VCaP (cell line): ENCODE results near the gene RRP7A.
"Not testable (repeated sequence)": the region's sequence is repeated elsewhere in the genome, so short reads cannot be mapped to it uniquely, and the experiment has no call there.

Source experiments
- H3K27ac ChIP-seq: fragments of 450-650 bp; 2 replicates; pipeline ENCODE4 v1.5.1; 2017
- TF ChIP-seq, protein P1 (sequence below): fragments of 450-650 bp; conservative IDR thresholded peaks from 2 replicates; pipeline ENCODE4 v1.5.1; 2017; ENCODE audit warnings: mild to moderate bottlenecking, moderate library complexity

Gene RRP7A

DNA sequence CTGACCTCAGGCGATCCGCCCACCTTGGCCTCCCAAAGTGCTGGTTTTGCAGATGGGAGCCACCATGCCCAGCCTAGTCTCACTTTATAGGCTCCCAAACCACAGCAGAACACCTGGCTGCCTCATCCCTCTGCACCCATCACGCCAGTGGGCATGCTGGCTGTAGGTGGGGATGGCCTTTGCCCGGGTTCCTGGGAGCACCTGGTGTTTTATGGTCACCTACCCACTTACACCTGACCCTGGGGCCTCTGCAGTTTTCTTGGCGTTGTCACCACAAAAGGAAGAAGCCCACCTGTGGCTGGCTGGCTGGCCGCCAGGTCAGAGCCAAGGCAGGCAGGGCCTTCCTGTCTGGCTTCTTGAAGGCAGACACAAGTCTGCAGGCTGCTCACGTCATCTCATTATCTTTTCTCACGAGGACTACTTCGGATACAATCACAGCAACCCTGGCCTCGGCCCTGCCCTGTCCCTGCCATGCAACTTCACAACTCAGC lies 8.2 kb downstream of the RRP7A start:
- TF ChIP-seq, protein P1, sequence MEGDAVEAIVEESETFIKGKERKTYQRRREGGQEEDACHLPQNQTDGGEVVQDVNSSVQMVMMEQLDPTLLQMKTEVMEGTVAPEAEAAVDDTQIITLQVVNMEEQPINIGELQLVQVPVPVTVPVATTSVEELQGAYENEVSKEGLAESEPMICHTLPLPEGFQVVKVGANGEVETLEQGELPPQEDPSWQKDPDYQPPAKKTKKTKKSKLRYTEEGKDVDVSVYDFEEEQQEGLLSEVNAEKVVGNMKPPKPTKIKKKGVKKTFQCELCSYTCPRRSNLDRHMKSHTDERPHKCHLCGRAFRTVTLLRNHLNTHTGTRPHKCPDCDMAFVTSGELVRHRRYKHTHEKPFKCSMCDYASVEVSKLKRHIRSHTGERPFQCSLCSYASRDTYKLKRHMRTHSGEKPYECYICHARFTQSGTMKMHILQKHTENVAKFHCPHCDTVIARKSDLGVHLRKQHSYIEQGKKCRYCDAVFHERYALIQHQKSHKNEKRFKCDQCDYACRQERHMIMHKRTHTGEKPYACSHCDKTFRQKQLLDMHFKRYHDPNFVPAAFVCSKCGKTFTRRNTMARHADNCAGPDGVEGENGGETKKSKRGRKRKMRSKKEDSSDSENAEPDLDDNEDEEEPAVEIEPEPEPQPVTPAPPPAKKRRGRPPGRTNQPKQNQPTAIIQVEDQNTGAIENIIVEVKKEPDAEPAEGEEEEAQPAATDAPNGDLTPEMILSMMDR: no peak
- H3K27ac ChIP-seq: no peak overlapping the region

DNA sequence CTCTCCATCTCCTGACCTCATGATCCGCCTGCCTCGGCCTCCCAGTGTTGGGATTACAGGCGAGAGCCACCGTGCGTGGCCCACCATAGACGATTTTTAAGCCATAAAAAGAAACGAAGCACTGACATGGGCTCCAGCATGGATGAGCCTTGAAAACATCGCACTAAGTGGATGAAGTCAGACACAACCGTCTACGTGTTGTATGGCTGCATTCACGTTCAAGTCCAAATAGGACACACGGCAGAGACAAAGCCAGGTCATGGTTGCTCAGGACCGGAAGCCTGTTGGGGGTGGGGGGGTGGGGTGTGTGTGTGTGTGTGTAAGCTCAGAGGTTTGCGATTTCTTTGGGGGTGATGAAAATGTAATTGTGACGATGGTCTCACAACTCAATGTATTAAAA lies 10.0 kb downstream of the RRP7A start:
- TF ChIP-seq, protein P1: no peak
- no peak overlapping the region for H3K27ac ChIP-seq

DNA sequence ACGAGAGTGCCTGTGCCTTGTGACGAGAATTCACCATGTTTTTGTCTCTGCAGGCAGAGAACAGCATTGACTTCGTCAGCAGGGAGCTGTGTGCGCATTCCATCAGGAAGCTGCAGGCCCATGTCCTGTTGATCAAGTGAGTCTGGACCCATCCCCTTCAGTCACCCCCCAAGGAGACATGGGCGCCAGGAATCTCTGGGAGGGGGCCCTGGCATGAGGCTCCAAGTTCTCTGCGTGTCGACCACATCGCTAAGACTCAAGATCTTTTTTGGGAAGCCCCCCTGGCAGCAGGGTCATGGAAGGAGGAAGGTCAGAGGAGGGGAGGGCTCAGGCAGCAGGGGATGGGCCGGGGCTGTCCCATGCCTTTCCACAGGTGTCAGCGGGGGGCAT lies 10.6 kb downstream of the RRP7A start:
- H3K27ac ChIP-seq: not testable (repeated sequence)

DNA sequence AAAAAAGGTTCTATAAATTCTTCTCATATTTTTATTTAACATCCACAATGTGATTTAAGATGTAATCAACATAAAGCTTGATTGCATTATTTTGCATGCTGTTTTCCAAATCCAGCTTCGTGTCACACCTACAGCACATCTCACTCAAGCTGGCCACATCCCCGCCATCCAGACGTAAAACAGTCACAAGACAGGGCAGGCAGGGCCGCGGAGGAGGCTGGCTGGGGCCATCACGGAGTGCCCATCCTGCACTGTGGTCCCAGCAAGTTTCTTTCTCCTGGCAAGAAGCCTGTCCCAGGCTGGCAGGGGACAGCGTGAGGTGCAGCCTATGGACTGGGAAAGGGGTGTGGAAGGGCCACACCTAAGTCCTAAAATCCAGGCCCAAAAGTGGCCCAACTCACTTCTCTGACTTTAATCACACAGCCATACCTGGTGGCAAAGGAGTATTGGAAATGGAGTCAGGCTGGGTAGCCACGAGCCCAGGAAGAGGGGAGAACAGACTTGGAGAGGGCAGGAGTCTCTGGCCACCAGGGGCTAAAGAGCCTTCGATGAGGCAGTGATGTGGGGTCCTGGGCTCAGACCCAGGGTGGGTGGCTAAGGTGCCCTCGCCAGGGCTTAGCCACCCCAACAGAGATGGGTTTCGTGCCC lies 11.1 kb downstream of the RRP7A start:
- not testable (repeated sequence) for H3K27ac ChIP-seq

DNA sequence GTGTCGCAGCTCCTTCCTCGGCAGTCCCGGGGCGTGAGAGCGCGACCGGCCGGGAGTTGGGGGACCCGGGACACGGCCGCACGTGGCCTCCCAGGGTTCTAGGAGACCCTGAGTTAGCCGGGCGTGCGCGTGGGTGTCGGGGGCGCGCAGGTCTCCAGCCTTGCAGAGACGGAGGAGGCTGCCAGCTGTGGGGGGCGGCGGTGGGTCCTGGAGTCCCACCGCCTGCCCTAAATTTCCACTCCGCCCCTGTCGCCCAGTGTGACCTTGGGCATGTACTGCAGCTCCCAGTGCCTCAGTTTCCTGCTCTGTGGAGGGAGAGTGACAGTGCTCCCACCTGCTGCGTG lies 18.8 kb downstream of the RRP7A start:
- TF ChIP-seq, protein P1: no peak
- H3K27ac ChIP-seq: peak overlapping the region; percentile 7; the same call in 1 of the 2 replicates

DNA sequence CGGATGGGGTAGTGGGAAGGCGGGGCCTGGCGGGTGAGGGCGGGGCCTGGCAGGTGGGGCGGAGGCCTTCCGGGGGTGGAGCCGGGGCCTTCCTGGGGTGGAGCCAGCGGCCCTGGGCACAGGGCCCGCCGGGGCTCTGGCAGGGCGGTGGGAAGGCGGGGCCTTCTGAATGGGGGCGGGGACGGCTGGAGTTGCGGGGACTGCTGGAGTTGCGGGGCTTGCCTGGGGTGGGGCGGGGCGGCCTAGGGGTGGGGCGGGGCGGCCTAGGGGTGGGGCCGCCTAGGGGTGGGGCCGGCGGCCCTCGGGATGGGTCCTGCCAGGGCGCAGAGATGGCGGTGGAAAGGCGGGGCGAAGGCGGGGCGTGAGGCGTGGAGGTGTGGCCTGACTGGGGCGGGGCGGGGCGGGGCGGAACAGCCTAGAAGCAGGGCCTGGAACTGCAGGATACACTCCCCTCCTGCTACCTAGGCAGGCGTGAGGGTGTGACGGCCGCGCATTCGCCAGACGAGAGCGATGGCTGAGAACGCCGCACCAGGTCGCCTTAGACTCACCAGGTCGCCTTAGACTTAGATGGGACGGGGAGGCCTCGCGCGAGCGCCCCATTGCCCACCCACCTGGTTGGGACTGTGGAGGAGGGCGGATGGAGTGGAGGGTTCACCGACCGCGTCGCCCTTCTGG lies 19.3 kb downstream of the RRP7A start:
- peak overlapping the region; percentile 100 for H3K27ac ChIP-seq
- TF ChIP-seq, protein P1: no peak

DNA sequence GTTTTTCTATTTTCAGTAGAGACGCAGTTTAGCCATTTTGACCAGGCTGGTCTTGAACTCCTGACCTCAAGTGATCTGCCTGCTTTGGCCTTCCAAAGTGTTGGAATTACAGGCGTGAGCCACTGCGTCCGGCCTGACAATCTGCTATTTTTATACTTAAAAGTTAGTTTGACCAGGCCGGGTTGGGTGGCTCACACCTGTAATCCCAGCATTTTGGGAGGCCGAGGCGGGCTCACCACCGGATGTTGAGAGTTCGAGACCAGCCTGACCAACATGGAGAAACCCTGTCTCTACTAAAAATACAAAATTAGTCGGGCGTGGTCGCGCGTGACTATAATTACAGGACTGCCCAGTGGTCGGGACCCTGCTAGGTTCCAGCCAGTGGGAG lies 19.8 kb downstream of the RRP7A start:
- H3K27ac ChIP-seq: peak overlapping the region; percentile 100

DNA sequence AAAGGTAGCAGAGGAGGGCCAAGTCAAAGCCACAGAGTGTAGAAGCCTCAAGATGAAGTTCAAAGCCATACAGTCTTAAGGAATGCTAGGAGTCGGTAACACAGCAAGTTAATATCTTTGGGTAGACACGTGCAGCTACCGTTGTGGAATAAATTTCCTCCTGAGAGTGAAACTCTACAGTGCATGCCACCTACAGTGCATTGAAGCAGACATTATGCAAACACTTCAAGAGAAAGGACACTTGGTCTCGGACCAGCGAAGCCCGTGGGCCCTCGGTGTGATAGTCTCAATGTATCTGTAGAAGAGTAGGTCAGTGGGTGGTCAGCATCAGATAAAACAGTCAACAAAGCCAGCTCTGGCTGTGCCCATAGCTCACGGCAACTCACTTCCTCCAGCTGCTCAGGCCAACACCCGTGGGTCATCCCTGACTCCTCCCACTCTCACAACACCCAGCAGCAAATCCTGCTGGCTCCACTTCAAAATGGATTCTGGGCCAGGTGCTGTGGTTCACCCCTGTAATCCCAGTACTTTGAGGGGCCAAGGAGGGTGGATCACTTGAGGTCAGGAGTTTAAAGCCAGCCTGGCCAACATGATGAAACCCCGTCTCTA lies 24.0 kb downstream of the RRP7A start:
- peak overlapping the region; percentile 100 for H3K27ac ChIP-seq

DNA sequence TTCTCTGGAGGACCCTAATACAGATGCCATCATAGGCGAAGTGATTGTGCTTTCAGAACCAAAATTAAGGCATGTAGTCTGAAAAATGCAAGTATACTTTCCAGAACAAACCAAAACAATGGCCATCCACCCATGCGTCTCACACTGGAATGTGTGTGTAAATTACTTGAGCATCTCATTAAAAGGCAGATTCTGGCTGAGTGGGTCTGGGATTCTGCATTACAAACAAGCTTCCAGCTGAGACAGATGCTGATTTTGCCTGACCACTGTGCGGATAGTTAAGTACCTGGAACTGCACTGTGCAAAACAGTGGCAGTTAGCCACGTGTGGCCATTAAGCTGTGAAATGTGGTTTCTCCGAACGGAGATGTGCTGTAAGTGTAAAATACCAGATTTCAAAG lies 26.2 kb downstream of the RRP7A start:
- TF ChIP-seq, protein P1: no peak
- H3K27ac ChIP-seq: no peak overlapping the region
